Measurements from ENCODE around the gene EDNRA.

The EDNRA gene

GRCh38 chr4:147465461-147465860 is 15.4 kb upstream of the EDNRA start:
- no peak for TF ChIP-seq CTCF (conservative IDR thresholded peaks at IDR 0.05)
- no peak for TF ChIP-seq ZFX (IDR thresholded peaks at IDR 0.05)
- no peak overlapping the region for H3K27ac ChIP-seq

GRCh38 chr4:147477439-147477838 is 3.5 kb upstream of the EDNRA start:
- no peak for TF ChIP-seq CTCF (conservative IDR thresholded peaks at IDR 0.05)
- no peak for TF ChIP-seq ZFX (IDR thresholded peaks at IDR 0.05)
- no peak overlapping the region for H3K27ac ChIP-seq

DNA sequence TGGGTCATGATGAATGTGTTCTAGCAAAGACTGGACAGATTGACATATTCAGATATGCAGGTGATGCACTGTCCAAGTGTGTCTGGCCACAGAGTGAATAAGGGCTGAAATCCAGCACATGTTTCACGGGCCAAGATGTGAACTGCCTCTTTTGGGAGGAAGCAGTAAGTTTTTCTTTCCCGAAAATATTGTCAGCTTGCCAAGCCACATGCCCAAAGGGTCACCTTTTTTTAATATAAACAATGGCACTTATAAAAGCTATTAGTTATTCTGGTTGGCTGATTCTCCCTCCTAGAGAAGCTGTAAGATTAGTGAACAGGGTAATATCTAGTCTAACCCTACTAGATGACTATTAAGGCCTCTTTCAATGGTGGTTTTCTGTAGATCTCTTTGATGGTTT is 1.5 kb upstream of the EDNRA start:
- TF ChIP-seq ZFX (IDR thresholded peaks at IDR 0.05) = no peak
- no peak for TF ChIP-seq CTCF (conservative IDR thresholded peaks at IDR 0.05)
- H3K27ac ChIP-seq = no peak overlapping the region

DNA sequence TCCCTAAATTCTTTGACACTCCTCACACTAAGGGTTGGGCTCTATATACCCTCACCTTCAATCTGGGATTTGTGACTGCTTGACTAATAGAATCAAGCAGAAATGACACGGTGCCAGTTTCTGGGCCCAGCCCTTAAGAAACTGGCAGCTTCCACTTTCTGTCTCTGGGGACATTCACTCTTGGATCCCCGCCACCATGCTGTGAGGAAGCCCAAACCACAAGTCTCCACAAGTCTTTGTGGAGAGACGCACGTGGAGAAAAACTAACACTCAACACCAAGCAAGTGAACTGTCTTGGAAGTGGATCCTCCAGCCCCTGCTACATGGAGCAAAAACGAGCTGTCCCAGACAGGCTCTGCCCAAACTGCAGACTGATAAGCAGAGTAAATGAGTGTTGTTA is 1.1 kb upstream of the EDNRA start:
- peak overlapping the region; percentile 24; the same call in 1 of the 2 replicates for H3K27ac ChIP-seq
- TF ChIP-seq ZFX (IDR thresholded peaks at IDR 0.05) (no peak), CTCF (conservative IDR thresholded peaks at IDR 0.05) (no peak)

- peak overlapping the region; percentile 24; the same call in 1 of the 2 replicates for H3K27ac ChIP-seq
- no peak for TF ChIP-seq CTCF (conservative IDR thresholded peaks at IDR 0.05)
- no peak for TF ChIP-seq ZFX (IDR thresholded peaks at IDR 0.05)
These were observed 401 bp upstream of the EDNRA start for GRCh38 chr4:147480502-147480890.

GRCh38 chr4:147481577-147482109 is 746 bp downstream of the EDNRA start:
- no peak overlapping the region for H3K27ac ChIP-seq
- TF ChIP-seq CTCF (conservative IDR thresholded peaks at IDR 0.05) (no peak), ZFX (IDR thresholded peaks at IDR 0.05) (no peak)

GRCh38 chr4:147482281-147482680 is 1.4 kb downstream of the EDNRA start:
- TF ChIP-seq CTCF (conservative IDR thresholded peaks at IDR 0.05) = no peak
- TF ChIP-seq ZFX (IDR thresholded peaks at IDR 0.05) = no peak
- H3K27ac ChIP-seq = no peak overlapping the region
